K562 (cell line): ENCODE results near the gene C1orf116. TPM values are rescaled to one million over a fixed set of nuclear protein-coding genes. Genes with fewer than 3 reads are reported as not detected.

Source experiments
- polyA plus RNA-seq, 8 experiments: library from polyadenylated mRNA; depleted of rRNA in 4 of 8; stranded (reverse) in 5 of 8; unstranded in 3 of 8; fragments of >200 nt; fragmentation: Nextera tagmentation in 2 of 8; fragmentation: Illumina TruSeq in 1 of 8; extraction: Ambion mirVana in 2 of 8; extraction: Trizol in 1 of 8; gene quantifications; 2 replicates each; pipeline versions ENCODE4 v1.2.1 to v1.2.3, GENCODE V29; 2011 to 2014; ENCODE audit warnings: inconsistent platforms in 1 of 8, missing spikeins in 1 of 8
- total RNA-seq, 7 experiments: library from RNA; depleted of rRNA in 6 of 7; stranded (reverse); fragments of >200 nt in 6 of 7; fragmentation: Illumina TruSeq in 2 of 7; extraction: Trizol in 2 of 7; gene quantifications; 2 replicates each; pipeline versions ENCODE4 v1.2.1 to v1.2.3, GENCODE V29; 2011 to 2021; ENCODE audit warnings: low replicate concordance in 1 of 7
- TF ChIP-seq, protein P1 (sequence below), 2 experiments: fragments of 450-650 bp; IDR thresholded peaks; 2 replicates each; pipeline ENCODE4 v1.6.1; 2016; ENCODE audit warnings: mild to moderate bottlenecking in 2 of 2, borderline replicate concordance in 1 of 2, low read depth in 1 of 2, moderate library complexity in 1 of 2

The C1orf116 gene
- total and polyA plus RNA-seq, 9 of the 15 experiments (the other 6 are each of a cell fraction or from before 2014, with no cell fraction given) = 0.62 to 3.0 (median 0.95) TPM

DNA sequence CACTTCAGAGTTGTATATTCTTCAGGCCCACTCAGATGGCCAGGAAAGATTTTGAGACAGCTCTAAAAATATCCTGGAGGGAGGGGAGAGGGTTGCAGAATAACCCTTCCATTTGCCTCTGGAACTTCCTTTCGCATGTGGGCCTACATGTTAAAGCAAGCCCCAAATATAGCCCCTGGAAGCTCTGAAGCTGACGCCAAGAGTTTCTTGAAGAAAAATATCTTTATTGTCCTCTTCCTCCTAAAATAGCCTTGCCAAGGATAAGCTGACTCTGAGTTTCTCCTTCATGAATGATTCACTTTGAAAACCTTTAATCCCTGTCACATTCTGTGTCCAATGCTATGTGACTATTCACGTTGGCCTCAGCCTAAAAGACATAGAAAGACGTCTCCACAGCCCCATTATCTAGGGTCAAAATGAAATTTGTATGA is 6.4 kb downstream of the C1orf116 start (continued):
- TF ChIP-seq, protein P1, sequence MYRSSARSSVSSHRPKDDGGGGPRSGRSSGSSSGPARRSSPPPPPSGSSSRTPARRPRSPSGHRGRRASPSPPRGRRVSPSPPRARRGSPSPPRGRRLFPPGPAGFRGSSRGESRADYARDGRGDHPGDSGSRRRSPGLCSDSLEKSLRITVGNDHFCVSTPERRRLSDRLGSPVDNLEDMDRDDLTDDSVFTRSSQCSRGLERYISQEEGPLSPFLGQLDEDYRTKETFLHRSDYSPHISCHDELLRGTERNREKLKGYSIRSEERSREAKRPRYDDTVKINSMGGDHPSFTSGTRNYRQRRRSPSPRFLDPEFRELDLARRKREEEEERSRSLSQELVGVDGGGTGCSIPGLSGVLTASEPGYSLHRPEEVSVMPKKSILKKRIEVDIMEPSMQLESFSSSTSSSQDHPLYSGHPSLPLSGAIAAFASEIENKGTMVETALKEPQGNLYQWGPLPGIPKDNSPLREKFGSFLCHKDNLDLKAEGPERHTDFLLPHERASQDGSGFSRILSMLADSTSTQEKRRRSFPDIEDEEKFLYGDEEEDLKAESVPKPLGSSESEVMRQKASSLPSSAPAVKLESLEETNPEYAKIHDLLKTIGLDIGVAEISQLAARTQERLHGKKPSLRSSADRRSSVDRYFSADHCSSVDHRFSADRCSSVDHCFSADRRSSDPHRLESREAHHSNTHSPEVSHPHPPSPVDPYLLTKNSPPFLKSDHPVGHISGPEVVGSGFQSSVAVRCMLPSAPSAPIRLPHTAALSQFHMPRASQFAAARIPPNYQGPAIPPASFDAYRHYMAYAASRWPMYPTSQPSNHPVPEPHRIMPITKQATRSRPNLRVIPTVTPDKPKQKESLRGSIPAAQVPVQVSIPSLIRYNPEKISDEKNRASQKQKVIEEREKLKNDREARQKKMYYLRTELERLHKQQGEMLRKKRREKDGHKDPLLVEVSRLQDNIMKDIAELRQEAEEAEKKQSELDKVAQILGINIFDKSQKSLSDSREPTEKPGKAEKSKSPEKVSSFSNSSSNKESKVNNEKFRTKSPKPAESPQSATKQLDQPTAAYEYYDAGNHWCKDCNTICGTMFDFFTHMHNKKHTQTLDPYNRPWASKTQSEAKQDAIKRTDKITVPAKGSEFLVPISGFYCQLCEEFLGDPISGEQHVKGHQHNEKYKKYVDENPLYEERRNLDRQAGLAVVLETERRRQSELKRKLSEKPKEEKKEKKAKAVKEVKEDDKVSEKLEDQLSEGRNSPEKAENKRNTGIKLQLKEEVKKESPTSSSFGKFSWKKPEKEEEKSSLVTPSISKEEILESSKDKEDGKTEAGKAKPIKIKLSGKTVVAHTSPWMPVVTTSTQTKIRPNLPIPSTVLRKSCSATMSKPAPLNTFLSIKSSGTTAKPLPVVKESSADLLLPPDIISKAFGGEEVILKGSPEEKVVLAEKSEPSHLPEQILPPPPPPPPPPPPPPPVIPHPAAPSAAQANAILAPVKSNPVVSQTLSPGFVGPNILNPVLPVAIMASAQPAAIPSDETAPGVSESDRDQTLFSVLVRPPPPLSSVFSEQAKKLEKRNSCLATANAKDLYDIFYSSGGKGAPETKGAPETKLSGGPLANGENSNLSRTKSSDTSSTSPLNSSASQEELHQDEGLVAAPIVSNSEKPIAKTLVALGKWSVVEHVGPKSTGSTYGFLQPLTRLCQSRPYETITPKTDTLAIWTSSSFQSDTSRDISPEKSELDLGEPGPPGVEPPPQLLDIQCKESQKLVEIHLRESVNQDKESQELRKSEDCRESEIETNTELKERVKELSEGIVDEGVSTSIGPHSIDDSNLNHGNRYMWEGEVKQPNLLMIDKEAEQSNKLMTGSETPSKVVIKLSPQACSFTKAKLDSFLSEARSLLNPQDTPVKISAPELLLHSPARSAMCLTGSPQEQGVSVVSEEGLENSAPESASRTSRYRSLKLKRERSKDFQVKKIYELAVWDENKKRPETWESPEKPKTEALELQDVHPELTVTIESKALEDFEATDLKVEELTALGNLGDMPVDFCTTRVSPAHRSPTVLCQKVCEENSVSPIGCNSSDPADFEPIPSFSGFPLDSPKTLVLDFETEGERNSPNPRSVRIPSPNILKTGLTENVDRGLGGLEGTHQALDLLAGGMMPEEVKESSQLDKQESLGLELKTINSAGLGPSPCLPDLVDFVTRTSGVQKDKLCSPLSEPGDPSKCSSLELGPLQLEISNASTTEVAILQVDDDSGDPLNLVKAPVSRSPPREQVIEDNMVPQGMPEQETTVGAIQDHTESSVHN (IDR thresholded peaks at IDR 0.05; ENCODE audit: borderline replicate concordance in 1 of 2, low read depth in 1 of 2) = no peak
- TF ChIP-seq, all 486 proteins: peak for 14
